GM12873 (cell line): ENCODE data around the gene ENTPD3.

Experiments used
- TF ChIP-seq, protein P1 (sequence below): IDR thresholded peaks from 2 replicates; pipeline ENCODE4 v1.5.1; 2012; ENCODE audit warnings: low read depth, mild to moderate bottlenecking, moderate library complexity, low read length, control low read depth; ENCODE audit not compliant: insufficient read depth; ENCODE audit errors: missing control alignments

ENTPD3 gene

DNA sequence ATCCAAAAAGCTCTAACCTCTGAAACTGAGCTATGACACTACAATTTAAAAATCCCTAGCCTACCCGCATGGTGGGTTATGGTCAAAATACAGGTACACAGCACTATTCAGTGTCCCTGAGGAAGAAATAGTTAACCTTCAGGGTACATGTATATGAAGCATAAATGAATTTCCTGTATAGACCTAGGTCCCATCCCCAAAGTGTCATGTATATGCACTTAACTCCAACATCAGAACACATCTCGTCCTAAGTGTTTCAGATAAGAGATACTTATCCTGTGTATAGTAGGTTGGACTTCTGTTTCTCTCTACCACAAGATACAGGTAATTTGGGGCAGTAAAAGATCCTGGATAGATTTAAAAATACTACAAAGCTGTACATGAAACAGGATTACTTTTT lies 76.6 kb downstream of the ENTPD3 start:
- TF ChIP-seq, protein P1, sequence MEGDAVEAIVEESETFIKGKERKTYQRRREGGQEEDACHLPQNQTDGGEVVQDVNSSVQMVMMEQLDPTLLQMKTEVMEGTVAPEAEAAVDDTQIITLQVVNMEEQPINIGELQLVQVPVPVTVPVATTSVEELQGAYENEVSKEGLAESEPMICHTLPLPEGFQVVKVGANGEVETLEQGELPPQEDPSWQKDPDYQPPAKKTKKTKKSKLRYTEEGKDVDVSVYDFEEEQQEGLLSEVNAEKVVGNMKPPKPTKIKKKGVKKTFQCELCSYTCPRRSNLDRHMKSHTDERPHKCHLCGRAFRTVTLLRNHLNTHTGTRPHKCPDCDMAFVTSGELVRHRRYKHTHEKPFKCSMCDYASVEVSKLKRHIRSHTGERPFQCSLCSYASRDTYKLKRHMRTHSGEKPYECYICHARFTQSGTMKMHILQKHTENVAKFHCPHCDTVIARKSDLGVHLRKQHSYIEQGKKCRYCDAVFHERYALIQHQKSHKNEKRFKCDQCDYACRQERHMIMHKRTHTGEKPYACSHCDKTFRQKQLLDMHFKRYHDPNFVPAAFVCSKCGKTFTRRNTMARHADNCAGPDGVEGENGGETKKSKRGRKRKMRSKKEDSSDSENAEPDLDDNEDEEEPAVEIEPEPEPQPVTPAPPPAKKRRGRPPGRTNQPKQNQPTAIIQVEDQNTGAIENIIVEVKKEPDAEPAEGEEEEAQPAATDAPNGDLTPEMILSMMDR: no peak

DNA sequence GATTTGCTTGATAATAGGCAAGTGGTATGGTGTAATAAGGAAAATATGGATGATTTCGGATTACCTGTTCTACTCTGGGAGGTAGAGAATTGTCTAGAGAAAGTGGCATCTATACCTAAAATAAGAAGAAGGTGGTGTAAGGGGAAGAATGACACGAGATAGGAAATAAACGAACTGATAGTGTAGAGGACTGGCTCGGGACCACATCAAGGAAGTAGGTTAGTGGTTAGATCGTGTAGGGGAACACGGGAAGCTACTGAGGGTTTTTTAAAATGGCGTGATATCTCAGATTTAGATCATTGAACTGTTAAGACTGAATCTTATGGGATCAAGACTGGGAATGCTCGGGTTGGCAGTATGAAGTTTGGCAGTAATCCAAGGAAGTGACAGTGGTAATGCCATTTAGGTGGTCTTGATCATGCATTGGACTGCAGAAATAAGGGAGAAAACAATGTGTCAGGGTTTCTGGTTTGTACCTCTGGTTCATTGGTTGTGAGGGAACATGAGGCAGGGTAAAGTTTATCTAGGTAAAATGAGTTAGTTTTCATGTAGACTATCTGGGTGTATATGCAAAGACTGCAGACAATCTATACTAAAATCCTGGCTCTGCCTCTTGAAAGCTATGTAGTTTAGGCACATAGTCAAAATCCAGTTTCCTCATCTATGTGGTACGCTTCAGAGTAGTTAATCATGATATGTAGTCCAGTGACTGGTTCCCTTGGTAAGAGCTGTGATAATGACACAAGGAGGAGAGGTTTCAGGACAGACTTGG lies 77.5 kb downstream of the ENTPD3 start:
- TF ChIP-seq, protein P1: no peak

DNA sequence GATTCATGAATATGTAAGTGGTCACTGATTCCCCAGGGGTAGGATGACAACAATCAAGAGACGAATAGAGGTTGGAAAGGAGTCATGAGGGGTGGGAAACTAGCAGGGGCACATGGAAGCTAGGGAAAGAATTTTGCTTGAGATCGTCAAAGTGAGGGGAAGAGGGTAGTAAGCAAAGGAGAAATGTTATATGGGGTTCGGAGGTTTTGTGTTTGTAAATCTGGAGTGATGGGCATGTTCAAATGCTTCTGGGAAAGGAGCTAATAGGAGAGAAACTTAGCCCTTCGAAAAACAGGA lies 78.1 kb downstream of the ENTPD3 start:
- TF ChIP-seq, protein P1: no peak

DNA sequence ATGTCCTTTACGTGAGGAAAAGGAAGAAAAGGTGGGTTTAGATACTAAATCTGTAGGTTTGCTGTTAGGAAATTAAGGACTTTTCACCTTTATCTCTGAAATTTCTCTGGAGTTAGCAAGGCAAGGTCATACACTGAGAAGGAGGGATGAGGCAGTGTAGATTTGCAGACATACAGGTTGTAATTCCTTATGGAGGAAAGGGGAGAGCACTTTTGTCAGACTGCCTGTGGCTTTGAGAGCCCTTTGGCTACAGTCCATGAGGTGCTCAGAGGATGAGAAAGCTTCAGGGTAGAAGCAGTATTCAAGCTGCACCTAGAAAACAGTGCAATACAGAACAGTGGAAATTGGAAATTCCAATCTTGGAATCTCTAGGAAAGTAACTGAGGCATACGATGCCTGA lies 78.5 kb downstream of the ENTPD3 start:
- TF ChIP-seq, protein P1: no peak

DNA sequence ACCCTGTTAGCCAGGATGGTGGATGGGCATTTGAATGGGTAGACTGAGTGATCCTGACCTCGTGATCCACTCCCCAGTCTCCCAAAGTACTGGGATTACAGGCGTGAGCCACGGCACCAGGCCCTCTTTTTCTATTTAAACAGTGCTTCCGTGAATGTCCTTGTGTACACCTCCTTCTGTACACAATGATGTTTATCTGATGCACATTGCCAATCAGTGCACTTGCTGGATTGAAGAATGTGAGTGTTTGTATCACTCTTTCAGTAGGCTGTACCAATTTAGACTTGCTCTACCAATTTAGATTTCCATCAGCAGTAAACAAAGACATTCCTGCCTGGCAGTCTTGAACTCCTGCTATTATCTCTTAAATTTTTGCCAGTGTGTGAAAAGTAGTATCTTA lies 81.0 kb downstream of the ENTPD3 start:
- TF ChIP-seq, protein P1: no peak

DNA sequence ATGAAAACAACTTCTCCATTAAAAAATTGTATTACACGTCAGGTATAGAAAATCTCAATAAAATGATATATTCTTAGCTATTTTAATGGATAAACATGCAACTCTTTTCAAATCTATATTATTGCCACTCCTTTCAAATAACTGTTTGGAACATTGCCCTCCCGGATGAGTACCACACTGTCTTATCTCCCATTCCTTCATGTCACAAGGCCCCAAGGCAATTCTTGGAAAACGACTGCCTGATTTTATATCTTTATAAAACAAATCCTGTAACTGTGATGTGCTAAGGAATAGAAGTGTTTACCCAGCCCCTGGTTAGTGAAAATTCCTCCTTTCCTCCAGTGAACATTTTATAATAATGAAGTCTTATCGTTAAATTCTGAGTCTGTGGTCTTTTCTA lies 83.7 kb downstream of the ENTPD3 start:
- TF ChIP-seq, protein P1: no peak

DNA sequence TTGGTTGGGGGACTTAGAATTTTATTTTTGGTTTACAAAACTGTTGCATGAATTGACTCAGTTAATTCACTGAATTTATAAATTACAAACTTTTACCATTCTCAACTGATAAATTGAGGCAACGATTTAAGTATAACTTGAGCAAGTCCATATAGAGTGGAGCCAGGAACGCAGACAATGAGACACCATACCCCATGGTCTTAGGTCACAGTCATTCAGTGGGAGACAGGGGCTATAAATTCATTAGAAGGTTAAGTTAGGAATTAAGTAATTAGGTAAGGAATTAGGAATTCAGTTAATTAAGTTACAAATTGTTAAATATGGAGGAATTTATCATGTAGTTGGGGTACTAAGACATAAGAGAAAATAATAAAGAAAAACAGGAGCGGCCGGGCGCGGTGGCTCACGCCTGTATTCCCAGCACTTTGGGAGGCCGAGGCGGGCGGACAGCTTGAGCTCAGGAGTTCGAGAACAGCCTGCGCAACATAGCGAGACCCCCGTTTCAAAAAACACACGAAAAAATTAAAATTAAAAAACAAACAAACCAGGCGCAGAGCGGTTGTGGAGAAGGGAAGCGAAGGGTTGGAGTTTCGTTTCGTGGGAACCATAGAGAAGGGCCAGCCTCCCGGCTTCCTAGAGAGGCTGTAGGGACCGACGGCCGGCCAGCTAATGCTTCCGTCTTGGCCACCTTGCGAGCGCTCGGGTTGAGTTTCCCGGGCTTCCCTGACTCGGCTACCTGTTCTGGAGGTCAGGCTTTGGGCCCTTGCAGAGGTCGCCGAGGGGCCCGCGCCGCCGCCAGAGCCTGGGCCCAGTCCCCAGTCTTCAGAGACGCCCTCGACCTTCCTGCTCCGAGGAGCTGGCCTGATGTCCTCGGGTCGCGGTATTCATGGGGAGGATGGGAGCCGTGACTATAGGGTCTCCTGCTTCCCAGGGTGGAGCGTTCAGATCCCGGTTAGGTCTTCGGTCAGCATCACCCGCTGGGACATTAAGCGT lies 89.8 kb downstream of the ENTPD3 start, which contains the start of gene ZNF619:
Gene ZNF619, plus strand, starts transcription at position 645 of the 993 bp plus-strand sequence. CDS start 858 bp downstream, outside the sequence.
- TF ChIP-seq, protein P1: no peak
